GM06990 (cell line): ENCODE results near the gene POFUT1.
"Not testable (repeated sequence)": the region's sequence is repeated elsewhere in the genome, so short reads cannot be mapped to it uniquely, and the experiment has no call there.

ENCODE experiments used
- DNase-seq: peaks from one replicate; pipeline ENCODE4 v3.0.0-alpha.2; 2011; ENCODE audit not compliant: insufficient read length; ENCODE audit errors: extremely low read depth
- H3K27me3 ChIP-seq: replicated peaks from 2 replicates; pipeline ENCODE4 v1.6.0; 2011; ENCODE audit warnings: low read length; ENCODE audit not compliant: control insufficient read depth, insufficient read depth
- H3K36me3 ChIP-seq: 2 replicates; pipeline ENCODE4 v1.5.1; 2011; ENCODE audit warnings: low read length; ENCODE audit not compliant: control insufficient read depth, insufficient read depth
- H3K4me3 ChIP-seq: replicated peaks from 2 replicates; pipeline ENCODE4 v1.5.1; 2011; ENCODE audit warnings: low read depth, mild to moderate bottlenecking, control low read depth, low read length
- CTCF ChIP-seq: IDR thresholded peaks from 2 replicates; pipeline ENCODE4 v1.5.1; 2011; ENCODE audit warnings: low read length, control low read depth, mild to moderate bottlenecking, inconsistent platforms; ENCODE audit not compliant: insufficient read depth, poor library complexity, severe bottlenecking

Gene POFUT1

GRCh38 chr20:32251470-32251869, 43.8 kb downstream of the POFUT1 start:
- Histone ChIP-seq H3K4me3 (no peak overlapping the region), H3K36me3 (no peaks in the 10 kb centered on the region), H3K27me3 (no peaks in the 10 kb centered on the region)
- TF ChIP-seq CTCF: no peak
- no peak for DNase-seq

GRCh38 chr20:32252189-32252588, 44.5 kb downstream of the POFUT1 start:
- TF ChIP-seq CTCF: no peak
- H3K4me3 ChIP-seq: no peak overlapping the region
- H3K27me3 ChIP-seq: no peaks in the 10 kb centered on the region
- DNase-seq: no peak
- no peaks in the 10 kb centered on the region for H3K36me3 ChIP-seq

GRCh38 chr20:32260973-32261372, 53.3 kb downstream of the POFUT1 start:
- not testable (repeated sequence) for DNase-seq, H3K36me3 ChIP-seq, H3K27me3 ChIP-seq, H3K4me3 ChIP-seq

- DNase-seq: no peak
- Histone ChIP-seq H3K4me3 (no peak overlapping the region), H3K36me3 (no peaks in the 10 kb centered on the region), H3K27me3 (no peaks in the 10 kb centered on the region)
- TF ChIP-seq CTCF: no peak
Measured at GRCh38 chr20:32261644-32262043, 54.0 kb downstream of the POFUT1 start.

- H3K27me3 ChIP-seq: no peaks in the 10 kb centered on the region
- no peaks in the 10 kb centered on the region for H3K36me3 ChIP-seq
- no peak for DNase-seq
- no peak overlapping the region for H3K4me3 ChIP-seq
- TF ChIP-seq CTCF: no peak
Measured at GRCh38 chr20:32263398-32263954, 55.8 kb downstream of the POFUT1 start.

- H3K4me3 ChIP-seq: no peak overlapping the region
- DNase-seq: no peak
- TF ChIP-seq CTCF: no peak
- H3K27me3 ChIP-seq: no peaks in the 10 kb centered on the region
- H3K36me3 ChIP-seq: no peaks in the 10 kb centered on the region
Measured at GRCh38 chr20:32271620-32272019, 63.9 kb downstream of the POFUT1 start.
